Measurements from ENCODE around the gene USP16.

- TF ChIP-seq CTCF (IDR thresholded peaks at IDR 0.05) (no peak), POLR2A (IDR thresholded peaks at IDR 0.05) (no peak)
Observed at GRCh38 chr21:29091033-29091432, 66.6 kb downstream of the USP16 start.

All from breast epithelium (tissue), 3 donors.